Duodenal mucosa (tissue), 2 donors: ENCODE measurements around the gene CA4.
"Not testable (repeated sequence)": the region's sequence is repeated elsewhere in the genome, so short reads cannot be mapped to it uniquely, and the experiment has no call there.

ENCODE experiments used
- H3K27ac ChIP-seq: one replicate; pipeline ENCODE4 v1.7.0; 2013; ENCODE audit warnings: low read depth, low read length
- H3K27me3 ChIP-seq, 2 donors: one replicate each; pipeline ENCODE4 v1.7.0; 2013; ENCODE audit warnings: low read length in 2 of 2, control low read depth in 1 of 2; ENCODE audit not compliant: insufficient read depth in 2 of 2, control insufficient read depth in 1 of 2
- H3K36me3 ChIP-seq, 2 donors: one replicate each; pipeline ENCODE4 v1.7.0; 2013; ENCODE audit warnings: low read length in 2 of 2, control low read depth in 1 of 2; ENCODE audit not compliant: insufficient read depth in 2 of 2, control insufficient read depth in 1 of 2
- H3K4me1 ChIP-seq, 2 donors: one replicate each; pipeline ENCODE4 v1.7.0; 2013; ENCODE audit warnings: low read length in 2 of 2, control low read depth in 1 of 2; ENCODE audit not compliant: insufficient read depth in 2 of 2, control insufficient read depth in 1 of 2
- H3K4me3 ChIP-seq, 2 donors: one replicate each; pipeline ENCODE4 v1.7.0; 2013; ENCODE audit warnings: low read length in 2 of 2, low read depth in 1 of 2
- H3K9ac ChIP-seq, 2 donors: one replicate each; pipeline ENCODE4 v1.7.0; 2013; ENCODE audit warnings: low read length in 2 of 2, low read depth in 1 of 2
- H3K9me3 ChIP-seq, 2 donors: one replicate each; pipeline ENCODE4 v1.7.0; 2013; ENCODE audit warnings: low read length in 2 of 2, control low read depth in 1 of 2; ENCODE audit not compliant: control insufficient read depth in 1 of 2

Gene CA4

GRCh38 chr17:60174035-60174434, 24.3 kb downstream of the CA4 start:
- no peak overlapping the region for H3K9ac ChIP-seq
- peaks cover 0 to 5% of the 10 kb centered on the region in 2 donors for H3K36me3 ChIP-seq
- H3K9me3 ChIP-seq = no peaks in the 10 kb centered on the region
- H3K4me1 ChIP-seq = peaks cover 18 to 22% of the 10 kb centered on the region in 2 donors
- no peak overlapping the region for H3K4me3 ChIP-seq
- H3K27me3 ChIP-seq = no peaks in the 10 kb centered on the region
- H3K27ac ChIP-seq = no peak overlapping the region

DNA sequence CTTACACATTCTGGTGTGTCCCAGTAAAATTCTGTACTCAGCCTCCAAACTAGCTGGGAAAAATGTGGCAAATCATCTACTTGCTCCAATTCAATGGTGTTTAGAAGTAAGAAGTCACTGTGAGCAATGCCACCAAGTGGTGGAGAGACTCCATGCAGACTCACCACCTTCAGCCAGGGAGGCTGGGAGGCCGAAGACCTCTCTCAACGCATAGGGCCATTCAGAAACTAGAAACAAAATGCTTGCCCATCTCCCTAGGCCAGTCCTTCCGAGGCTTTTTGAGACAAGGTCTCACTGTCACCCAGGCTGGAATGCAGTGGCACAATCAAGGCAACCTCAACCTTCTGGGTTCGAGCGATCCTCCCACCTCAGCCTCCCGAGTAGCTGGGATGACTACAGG, 25.0 kb downstream of the CA4 start:
- H3K27me3 ChIP-seq, H3K9ac ChIP-seq, H3K36me3 ChIP-seq, H3K27ac ChIP-seq, H3K9me3 ChIP-seq, H3K4me3 ChIP-seq: not testable (repeated sequence)
- H3K4me1 ChIP-seq = peaks cover 14 to 16% of the 10 kb centered on the region in 2 donors

DNA sequence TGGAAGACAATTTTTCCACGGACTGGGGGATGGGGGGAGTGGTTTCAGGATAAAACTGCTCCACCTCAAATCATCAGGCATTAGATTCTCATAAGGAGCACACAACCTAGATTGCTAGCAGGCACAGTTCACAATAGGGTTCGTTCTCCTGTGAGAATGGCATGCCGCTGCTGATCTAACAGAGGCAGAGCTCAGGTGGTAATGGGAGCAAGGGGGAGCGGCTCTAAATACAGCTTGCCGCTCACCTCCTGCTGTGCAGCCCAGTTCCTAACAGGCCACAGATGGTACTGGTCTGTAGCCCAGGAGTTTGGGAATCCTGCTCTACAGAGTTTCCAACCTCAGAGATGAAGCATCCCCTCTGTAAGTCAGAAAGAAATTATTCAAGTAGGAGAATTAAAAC, 27.0 kb downstream of the CA4 start:
- not testable (repeated sequence) for H3K4me3 ChIP-seq, H3K9ac ChIP-seq, H3K9me3 ChIP-seq, H3K4me1 ChIP-seq, H3K27me3 ChIP-seq, H3K27ac ChIP-seq
- peaks cover 0 to 13% of the 10 kb centered on the region in 2 donors for H3K36me3 ChIP-seq

- not testable (repeated sequence) for H3K27me3 ChIP-seq
Observed at GRCh38 chr17:60178180-60178579, 28.4 kb downstream of the CA4 start.

GRCh38 chr17:60180380-60180779, 30.6 kb downstream of the CA4 start:
- H3K4me1 ChIP-seq, H3K9me3 ChIP-seq, H3K9ac ChIP-seq, H3K27ac ChIP-seq, H3K4me3 ChIP-seq, H3K27me3 ChIP-seq: not testable (repeated sequence)
- peaks cover 5 to 27% of the 10 kb centered on the region in 2 donors for H3K36me3 ChIP-seq

More at GRCh38 chr17:60178180-60178579, 28.4 kb downstream of the CA4 start:
- H3K4me1 ChIP-seq, H3K9me3 ChIP-seq, H3K27ac ChIP-seq, H3K4me3 ChIP-seq, H3K9ac ChIP-seq: not testable (repeated sequence)
- H3K36me3 ChIP-seq = peaks cover 5 to 18% of the 10 kb centered on the region in 2 donors

GRCh38 chr17:60186372-60186771, 36.6 kb downstream of the CA4 start:
- not testable (repeated sequence) for H3K4me3 ChIP-seq, H3K27ac ChIP-seq, H3K9ac ChIP-seq, H3K4me1 ChIP-seq, H3K27me3 ChIP-seq, H3K9me3 ChIP-seq
- H3K36me3 ChIP-seq = peaks cover 5 to 41% of the 10 kb centered on the region in 2 donors

DNA sequence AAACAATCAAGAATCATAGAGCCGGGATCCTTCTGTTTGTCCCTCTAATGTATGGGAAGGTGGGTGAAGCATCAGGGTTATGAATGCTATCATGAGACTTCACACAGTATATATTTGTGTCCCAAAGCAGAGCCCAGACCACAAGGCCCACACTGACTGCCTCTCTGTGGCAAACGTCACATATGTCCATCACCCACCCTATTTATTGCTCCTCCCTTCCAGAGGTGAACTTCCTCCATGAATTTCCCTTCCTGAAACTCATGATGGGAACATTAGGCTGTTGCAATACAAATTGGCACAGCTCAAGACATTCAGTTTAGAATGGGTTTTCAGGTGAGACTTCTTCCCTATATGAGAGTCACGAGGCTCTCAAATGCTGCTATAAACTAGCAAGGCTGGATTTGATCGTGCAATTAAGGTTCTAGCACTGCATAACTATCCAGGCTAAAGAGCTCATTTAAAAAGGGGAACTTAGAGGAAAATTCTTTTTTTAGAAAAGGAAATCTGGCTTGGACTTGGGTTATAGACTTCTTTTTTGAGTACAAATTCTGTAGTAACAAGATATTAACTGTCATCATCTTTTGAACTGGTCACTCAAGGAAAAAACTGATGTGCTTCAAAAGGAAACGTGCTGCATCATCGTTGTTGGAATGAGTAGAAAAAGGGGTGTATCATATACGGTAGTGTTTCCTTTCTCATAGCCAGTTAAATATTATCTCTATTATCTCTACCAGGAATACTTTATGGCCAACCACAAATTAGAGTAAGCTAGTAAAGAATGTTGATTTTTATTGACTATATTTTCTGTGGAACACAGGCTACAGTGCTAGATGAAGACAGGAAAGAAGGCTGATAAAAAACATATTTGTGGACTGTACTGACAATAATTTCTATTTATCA, 37.3 kb downstream of the CA4 start:
- H3K27ac ChIP-seq, H3K9ac ChIP-seq, H3K4me1 ChIP-seq, H3K27me3 ChIP-seq, H3K9me3 ChIP-seq, H3K4me3 ChIP-seq: not testable (repeated sequence)
- H3K36me3 ChIP-seq = peaks cover 5 to 44% of the 10 kb centered on the region in 2 donors

- Histone ChIP-seq H3K9ac (no peak overlapping the region), H3K27me3 (no peaks in the 10 kb centered on the region), H3K4me1 (no peaks in the 10 kb centered on the region), H3K4me3 (no peak overlapping the region), H3K27ac (no peak overlapping the region), H3K36me3 (peaks cover 0 to 44% of the 10 kb centered on the region in 2 donors), H3K9me3 (no peaks in the 10 kb centered on the region)
Observed at GRCh38 chr17:60188759-60189158, 39.0 kb downstream of the CA4 start.

- not testable (repeated sequence) for H3K9me3 ChIP-seq, H3K4me1 ChIP-seq, H3K27ac ChIP-seq, H3K9ac ChIP-seq, H3K27me3 ChIP-seq, H3K4me3 ChIP-seq
- H3K36me3 ChIP-seq = peaks cover 0 to 41% of the 10 kb centered on the region in 2 donors
Observed at GRCh38 chr17:60190032-60190431, 40.3 kb downstream of the CA4 start.

GRCh38 chr17:60193032-60193431, 43.3 kb downstream of the CA4 start:
- H3K27me3 ChIP-seq, H3K4me3 ChIP-seq, H3K27ac ChIP-seq, H3K9me3 ChIP-seq, H3K9ac ChIP-seq, H3K4me1 ChIP-seq: not testable (repeated sequence)
- H3K36me3 ChIP-seq = peaks cover 0 to 32% of the 10 kb centered on the region in 2 donors
